ENCODE results near the gene KCNH5. TPM values are rescaled to one million over a fixed set of nuclear protein-coding genes. Genes with fewer than 3 reads are reported as not detected.

Gene KCNH5
- total RNA-seq, 1 experiment from 2014 or later = 1.4 TPM

DNA sequence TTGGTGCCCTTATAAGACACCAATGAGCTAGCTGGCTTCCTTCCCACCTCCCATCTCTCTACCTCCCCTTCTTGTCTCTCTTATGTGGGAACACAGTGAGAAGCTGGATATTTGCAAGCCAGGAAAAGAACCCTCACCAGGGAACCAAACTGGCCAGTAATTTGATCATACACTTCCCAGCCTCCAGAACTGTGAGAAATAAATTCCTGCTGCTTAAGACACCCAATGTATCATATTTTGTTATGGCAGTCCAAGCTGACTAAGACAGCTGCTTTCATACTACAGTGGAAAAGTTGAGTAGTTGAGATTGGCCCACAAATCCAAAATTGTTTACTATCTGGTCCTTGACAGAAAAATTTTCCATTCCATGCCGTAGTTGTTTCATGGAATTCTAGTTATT lies 269.0 kb downstream of the KCNH5 start:
- Mint-ChIP-seq H3K9me3 (peaks cover 5% of the 10 kb centered on the region), H3K27me3 (ENCODE audit: low read depth) (peaks cover 22% of the 10 kb centered on the region), H3K36me3 (no peaks in the 10 kb centered on the region; the same call in 1 of the 2 replicates), H3K27ac (no peak overlapping the region), H3K4me1 (peaks cover 43% of the 10 kb centered on the region), H3K4me3 (no peak overlapping the region)
- DNase-seq (ENCODE audit: low spot score) = no peak
- no peak for TF ChIP-seq ETV6 (CRISPR knock-in tag; IDR thresholded peaks at IDR 0.05)
- TF ChIP-seq ZNF416 (CRISPR knock-in tag; IDR thresholded peaks at IDR 0.05) = no peak
- no peak for TF ChIP-seq NR3C1 (CRISPR knock-in tag; conservative IDR thresholded peaks at IDR 0.05; ENCODE audit: low read depth)
- no peak for TF ChIP-seq NFATC4 (CRISPR knock-in tag; IDR thresholded peaks at IDR 0.05)
- TF ChIP-seq CREM (CRISPR knock-in tag; IDR thresholded peaks at IDR 0.05) = no peak
- no peak for TF ChIP-seq MAX (CRISPR knock-in tag; IDR thresholded peaks at IDR 0.05)
- no peak for TF ChIP-seq ZNF671 (CRISPR knock-in tag; IDR thresholded peaks at IDR 0.05)
- ChIA-PET POLR2A (no interaction called here), CTCF (no interaction called here)
- ATAC-seq = no peak

DNA sequence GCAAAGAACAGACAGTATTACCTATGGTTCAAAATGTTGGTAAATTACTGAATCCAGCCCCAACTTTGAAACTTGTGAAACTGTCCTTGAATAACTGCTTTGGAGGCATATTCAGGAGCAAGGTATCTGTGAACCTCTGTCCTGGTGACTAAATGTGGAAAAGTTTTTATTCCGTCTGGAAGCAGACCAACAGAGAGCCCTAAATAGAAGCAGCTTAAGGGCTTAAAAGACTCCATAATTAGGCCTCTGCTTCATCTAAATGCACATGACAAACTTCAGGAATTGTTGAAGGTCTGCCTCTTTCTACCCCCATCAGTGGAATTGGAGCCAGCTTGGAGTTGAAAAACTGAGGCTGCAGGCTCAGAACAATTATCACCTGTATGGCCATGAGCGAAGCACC lies 276.5 kb downstream of the KCNH5 start:
- ChIA-PET POLR2A (no interaction called here), CTCF (interaction anchor here (0.9 kb wide), 1 partner anchor 9 kb away, joined by 4 read pairs; no protein-coding TSS in a partner anchor)
- peaks cover 6% of the 10 kb centered on the region; the same call in 1 of the 2 replicates for H3K9me3 Mint-ChIP-seq
- DNase-seq (ENCODE audit: low spot score) (no peak), ATAC-seq (no peak)
- H3K36me3 Mint-ChIP-seq = no peaks in the 10 kb centered on the region
- H3K27ac Mint-ChIP-seq = no peak overlapping the region
- H3K4me1 Mint-ChIP-seq = peaks cover 30% of the 10 kb centered on the region
- H3K27me3 Mint-ChIP-seq (ENCODE audit: low read depth) = no peaks in the 10 kb centered on the region
- no peak overlapping the region for H3K4me3 Mint-ChIP-seq
- no peak for TF ChIP-seq ZNF263 (CRISPR knock-in tag; IDR thresholded peaks at IDR 0.05; ENCODE audit: low read depth)
- TF ChIP-seq, protein P1, sequence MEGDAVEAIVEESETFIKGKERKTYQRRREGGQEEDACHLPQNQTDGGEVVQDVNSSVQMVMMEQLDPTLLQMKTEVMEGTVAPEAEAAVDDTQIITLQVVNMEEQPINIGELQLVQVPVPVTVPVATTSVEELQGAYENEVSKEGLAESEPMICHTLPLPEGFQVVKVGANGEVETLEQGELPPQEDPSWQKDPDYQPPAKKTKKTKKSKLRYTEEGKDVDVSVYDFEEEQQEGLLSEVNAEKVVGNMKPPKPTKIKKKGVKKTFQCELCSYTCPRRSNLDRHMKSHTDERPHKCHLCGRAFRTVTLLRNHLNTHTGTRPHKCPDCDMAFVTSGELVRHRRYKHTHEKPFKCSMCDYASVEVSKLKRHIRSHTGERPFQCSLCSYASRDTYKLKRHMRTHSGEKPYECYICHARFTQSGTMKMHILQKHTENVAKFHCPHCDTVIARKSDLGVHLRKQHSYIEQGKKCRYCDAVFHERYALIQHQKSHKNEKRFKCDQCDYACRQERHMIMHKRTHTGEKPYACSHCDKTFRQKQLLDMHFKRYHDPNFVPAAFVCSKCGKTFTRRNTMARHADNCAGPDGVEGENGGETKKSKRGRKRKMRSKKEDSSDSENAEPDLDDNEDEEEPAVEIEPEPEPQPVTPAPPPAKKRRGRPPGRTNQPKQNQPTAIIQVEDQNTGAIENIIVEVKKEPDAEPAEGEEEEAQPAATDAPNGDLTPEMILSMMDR (IDR thresholded peaks at IDR 0.05) = no peak
- TF ChIP-seq, protein P2, sequence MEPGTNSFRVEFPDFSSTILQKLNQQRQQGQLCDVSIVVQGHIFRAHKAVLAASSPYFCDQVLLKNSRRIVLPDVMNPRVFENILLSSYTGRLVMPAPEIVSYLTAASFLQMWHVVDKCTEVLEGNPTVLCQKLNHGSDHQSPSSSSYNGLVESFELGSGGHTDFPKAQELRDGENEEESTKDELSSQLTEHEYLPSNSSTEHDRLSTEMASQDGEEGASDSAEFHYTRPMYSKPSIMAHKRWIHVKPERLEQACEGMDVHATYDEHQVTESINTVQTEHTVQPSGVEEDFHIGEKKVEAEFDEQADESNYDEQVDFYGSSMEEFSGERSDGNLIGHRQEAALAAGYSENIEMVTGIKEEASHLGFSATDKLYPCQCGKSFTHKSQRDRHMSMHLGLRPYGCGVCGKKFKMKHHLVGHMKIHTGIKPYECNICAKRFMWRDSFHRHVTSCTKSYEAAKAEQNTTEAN (CRISPR knock-in tag; IDR thresholded peaks at IDR 0.05) = no peak
- TF ChIP-seq SOX15 (CRISPR knock-in tag; IDR thresholded peaks at IDR 0.05) = no peak
- no peak for TF ChIP-seq JUN (CRISPR knock-in tag; IDR thresholded peaks at IDR 0.05)
- TF ChIP-seq, protein P3, sequence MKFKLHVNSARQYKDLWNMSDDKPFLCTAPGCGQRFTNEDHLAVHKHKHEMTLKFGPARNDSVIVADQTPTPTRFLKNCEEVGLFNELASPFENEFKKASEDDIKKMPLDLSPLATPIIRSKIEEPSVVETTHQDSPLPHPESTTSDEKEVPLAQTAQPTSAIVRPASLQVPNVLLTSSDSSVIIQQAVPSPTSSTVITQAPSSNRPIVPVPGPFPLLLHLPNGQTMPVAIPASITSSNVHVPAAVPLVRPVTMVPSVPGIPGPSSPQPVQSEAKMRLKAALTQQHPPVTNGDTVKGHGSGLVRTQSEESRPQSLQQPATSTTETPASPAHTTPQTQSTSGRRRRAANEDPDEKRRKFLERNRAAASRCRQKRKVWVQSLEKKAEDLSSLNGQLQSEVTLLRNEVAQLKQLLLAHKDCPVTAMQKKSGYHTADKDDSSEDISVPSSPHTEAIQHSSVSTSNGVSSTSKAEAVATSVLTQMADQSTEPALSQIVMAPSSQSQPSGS (CRISPR knock-in tag; IDR thresholded peaks at IDR 0.05; ENCODE audit: borderline replicate concordance, low read depth) = no peak
- no peak for TF ChIP-seq SMAD4 (CRISPR knock-in tag; IDR thresholded peaks at IDR 0.05)
- TF ChIP-seq AFF4 (CRISPR knock-in tag; IDR thresholded peaks at IDR 0.05; ENCODE audit: borderline replicate concordance) = no peak
- no peak for TF ChIP-seq FOXK1 (CRISPR knock-in tag; IDR thresholded peaks at IDR 0.05)
- TF ChIP-seq, protein P4, sequence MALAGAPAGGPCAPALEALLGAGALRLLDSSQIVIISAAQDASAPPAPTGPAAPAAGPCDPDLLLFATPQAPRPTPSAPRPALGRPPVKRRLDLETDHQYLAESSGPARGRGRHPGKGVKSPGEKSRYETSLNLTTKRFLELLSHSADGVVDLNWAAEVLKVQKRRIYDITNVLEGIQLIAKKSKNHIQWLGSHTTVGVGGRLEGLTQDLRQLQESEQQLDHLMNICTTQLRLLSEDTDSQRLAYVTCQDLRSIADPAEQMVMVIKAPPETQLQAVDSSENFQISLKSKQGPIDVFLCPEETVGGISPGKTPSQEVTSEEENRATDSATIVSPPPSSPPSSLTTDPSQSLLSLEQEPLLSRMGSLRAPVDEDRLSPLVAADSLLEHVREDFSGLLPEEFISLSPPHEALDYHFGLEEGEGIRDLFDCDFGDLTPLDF (CRISPR knock-in tag; IDR thresholded peaks at IDR 0.05) = no peak
- no peak for TF ChIP-seq NR3C1 (CRISPR knock-in tag; conservative IDR thresholded peaks at IDR 0.05; ENCODE audit: low read depth)
- no peak for TF ChIP-seq PRDM15 (CRISPR knock-in tag; IDR thresholded peaks at IDR 0.05)
- TF ChIP-seq ZMAT4 (CRISPR knock-in tag; IDR thresholded peaks at IDR 0.05) = no peak
- no peak for TF ChIP-seq CREM (CRISPR knock-in tag; IDR thresholded peaks at IDR 0.05)
- TF ChIP-seq OVOL2 (CRISPR knock-in tag; IDR thresholded peaks at IDR 0.05; ENCODE audit: borderline replicate concordance) = no peak
